HG03565 (cell line): ENCODE results near the gene PCP2.
A peak's percentile ranks its signal among the peaks of the same experiment; 100 is the strongest.

ENCODE experiments used
- ATAC-seq: cut with Tn5 transposase; IDR thresholded peaks from one replicate; pipeline ENCODE4 v1.9.1; 2021; ENCODE audit warnings: mild to moderate bottlenecking, moderate library complexity; ENCODE audit not compliant: unreplicated experiment

The PCP2 gene

DNA sequence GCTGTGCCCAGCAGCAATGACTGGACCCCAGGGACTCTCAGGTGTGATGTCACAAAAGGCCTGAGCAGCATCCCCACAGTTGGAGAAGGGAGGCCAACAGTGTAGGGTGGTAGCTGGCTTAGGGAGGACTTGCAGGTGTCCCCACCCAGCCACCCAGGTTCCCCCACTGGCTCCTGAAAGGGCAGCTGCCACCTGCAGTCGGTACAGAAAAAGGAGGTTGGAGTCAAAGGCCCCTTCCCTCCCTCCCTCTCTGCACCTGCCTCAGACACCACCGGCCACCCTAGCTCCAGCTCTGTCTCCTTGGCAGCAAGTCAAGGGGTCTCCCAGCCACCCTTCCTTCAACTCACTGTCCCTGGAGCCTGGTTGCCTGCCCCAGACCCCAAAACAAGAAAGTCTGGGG, at the start of gene PCP2:
PCP2 (minus strand) TSS at position 22 of the 400 bp plus-strand sequence. CDS start 262 bp downstream, outside the sequence.
- no peak for ATAC-seq

DNA sequence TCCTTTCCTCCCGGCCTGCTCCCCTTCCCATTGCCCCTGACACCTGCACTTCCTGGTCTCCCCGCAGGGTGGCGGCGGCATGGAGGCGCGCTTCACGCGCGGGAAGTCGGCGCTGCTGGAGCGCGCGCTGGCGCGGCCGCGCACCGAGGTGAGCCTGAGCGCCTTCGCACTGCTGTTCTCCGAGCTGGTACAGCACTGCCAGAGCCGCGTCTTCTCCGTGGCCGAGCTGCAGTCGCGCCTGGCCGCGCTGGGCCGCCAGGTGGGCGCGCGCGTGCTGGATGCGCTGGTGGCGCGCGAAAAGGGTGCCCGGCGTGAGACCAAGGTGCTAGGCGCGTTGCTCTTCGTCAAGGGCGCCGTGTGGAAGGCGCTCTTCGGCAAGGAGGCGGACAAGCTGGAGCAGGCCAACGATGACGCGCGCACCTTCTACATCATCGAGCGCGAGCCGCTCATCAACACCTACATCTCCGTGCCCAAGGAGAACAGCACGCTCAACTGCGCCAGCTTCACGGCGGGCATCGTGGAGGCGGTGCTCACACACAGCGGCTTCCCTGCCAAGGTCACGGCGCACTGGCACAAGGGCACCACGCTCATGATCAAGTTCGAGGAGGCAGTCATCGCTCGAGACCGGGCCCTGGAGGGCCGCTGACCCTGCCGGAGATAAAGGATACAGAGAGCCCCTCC, 48.8 kb upstream of the PCP2 start:
- no peak for ATAC-seq

DNA sequence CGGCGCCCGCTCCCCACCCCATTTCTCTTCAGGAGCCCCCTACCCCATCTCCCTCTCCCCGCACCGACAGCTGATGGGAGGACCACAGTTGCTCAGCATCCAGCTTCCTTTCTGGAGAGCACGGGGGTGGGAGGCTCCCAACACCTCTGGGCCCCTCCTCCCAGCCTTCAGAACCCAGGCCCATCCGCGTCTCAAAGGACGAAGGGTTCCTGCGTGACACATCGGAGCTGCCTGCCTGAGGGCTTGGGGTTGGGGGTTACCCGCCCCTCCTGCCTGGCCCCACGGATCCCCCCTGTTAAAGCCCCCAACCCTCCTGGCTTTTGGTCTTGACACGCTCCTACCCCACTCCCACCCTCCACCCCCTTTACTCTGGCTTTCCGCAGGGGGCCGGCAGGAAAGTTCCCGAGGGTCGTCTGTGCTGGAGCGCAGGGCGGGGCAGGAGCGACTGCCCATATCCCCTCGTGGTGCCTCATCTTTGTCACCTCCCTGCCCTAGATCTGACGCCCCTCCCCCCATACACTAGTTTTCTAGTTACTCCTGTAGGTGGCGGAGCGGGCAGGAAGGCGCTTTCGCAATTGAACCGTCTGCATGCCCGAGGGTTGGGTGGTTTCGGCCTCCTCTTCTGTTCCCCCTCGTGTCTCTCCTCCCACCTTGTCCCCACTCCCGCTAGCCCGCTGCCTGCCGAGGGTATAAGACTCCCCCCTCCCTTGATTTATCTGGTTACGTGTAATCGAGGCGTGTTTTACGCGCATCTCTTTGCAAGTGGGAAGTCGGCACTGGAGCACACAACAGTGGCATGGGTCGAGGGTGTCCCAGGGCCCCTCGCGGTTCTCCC, 48.0 kb upstream of the PCP2 start:
- ATAC-seq = no peak

DNA sequence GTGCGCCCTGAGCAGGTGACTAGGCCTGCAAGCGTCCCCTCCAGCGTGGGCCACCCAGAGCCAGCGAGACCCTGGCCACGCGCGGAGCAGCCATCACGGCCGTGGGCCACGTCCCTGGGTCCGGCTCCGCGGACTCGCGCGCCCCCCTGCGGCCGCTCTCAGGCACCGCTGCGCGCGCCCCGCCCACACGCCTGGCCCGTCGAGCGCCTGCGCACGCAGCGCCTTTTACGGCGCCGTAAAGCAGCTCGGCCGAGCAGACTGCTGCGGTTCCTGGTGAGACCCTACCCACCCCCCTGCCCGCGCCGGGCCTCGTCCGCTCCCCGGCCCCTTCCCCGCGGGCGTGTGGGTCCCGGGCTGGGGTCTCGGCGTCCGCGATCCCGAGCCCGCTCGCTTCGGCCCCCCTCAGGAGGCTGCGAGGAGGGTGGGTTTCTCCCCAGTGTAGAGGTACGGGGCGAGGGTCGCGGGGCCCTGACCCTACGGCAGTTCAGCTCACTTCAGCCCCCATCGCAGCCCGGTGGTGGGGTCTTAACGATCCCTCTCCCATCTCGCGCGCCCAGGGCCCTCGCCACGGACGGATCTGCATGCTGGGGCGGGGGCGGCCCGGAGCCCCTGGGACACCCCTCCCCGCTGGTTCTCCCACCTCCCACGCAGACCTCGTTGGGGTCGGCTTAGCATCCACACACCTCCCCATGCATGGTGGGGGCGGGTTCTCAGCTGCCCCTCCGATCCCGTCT, 47.3 kb upstream of the PCP2 start, which contains the start of gene TRAPPC5:
TRAPPC5 (plus strand) TSS at position 228 of the 734 bp plus-strand sequence. CDS start 1,421 bp downstream, outside the sequence.
- peak; percentile 56 for ATAC-seq

DNA sequence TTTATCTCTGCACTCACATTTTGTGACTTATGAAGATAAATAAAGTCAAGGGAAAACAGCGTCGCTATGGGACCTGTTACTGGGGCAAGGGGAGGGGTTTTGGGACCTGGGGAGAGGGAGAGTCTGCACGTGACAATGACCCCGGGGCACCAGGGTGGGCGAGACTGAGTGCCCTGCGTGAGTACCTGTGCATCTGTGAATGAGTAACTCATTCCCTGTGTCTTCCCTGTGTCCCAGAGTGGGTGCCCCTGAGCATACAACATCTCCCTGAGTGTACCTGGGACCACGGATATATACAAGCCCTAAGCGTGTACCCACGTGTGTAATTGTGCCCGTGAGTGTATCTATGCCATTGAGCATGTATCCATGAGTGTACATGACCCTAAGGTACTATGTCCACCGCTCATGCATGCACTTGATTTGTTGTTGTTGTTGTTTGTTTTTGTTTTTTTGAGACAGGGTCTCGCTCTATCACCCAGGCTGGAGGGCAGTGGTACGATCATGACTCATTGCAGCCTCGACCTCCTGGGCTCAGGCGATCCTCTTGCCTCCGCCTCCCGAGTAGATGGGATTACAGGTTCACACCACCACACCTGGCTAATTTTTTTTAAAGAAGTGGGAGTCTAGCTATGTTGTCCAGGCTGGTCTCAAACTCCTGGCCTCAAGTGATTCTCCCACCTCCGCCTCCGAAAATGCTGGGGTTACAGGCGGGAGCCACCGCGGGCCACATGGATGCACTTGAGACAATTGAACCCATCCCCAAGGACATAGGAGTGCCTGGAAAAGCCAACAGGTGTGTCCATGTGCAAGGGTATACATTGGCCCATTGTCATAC, 46.5 kb upstream of the PCP2 start:
- ATAC-seq = no peak

DNA sequence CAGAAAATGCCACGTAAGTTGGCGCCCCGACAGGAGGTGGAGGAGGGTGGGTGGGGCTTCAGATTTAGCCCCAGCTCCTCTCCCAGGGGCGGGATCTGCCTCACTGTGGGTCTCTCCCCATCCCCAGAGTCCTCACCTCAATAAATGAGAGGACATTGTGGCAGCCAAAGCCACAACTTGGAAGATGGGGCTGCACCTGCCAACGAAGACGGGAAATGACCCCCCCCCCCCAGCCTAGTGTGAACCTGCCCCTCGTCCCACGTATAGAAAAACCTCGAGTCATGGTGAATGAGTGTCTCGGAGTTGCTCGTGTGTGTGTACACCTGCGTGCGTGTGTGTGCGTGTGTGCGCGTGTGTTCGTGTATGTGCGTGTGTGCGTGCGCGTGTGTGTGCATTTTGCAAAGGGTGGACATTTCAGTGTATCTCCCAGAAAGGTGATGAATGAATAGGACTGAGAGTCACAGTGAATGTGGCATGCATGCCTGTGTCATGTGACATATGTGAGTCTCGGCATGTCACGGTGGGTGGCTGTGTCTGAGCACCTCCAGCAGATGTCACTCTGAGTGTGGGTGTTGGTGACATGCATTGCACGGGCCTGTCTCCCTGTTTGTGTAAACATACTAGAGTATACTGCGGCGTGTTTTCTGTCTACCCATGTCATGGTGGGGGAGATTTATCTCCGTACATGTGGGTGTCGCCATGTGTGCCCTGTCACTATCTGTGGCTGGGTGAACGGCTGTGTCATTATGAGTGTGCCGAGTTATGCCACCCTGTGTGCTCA, 45.6 kb upstream of the PCP2 start:
- peak; percentile 47 for ATAC-seq

DNA sequence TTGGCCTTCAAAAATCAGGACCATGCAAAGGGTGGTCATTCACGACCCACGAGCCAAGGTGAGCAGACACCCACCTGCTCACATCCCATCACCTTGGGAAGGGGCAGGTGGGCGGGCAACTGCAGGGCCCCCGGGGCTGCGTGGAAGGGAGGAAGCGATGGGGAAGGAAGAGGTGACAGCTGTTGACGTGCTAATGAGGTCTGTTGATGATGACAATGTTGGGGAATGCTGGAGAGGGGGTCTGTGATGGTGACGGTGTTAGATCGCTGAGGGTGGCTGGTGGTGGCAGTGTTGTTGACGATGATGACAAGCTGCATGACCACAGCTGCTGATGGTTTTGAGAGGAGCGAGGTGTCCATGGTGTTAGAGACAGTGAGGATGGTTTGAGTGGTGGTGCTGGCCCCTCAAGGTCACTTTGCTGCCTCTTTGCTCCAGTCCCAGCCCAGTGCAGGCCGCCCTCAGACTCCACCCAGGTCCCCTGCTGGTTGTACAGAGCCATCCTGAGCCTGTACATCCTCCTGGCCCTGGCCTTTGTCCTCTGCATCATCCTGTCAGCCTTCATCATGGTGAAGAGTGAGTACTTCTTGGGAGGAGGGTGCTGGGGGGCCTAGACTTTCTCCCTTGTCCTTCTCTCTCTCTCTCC, 44.3 kb upstream of the PCP2 start:
- no peak for ATAC-seq

DNA sequence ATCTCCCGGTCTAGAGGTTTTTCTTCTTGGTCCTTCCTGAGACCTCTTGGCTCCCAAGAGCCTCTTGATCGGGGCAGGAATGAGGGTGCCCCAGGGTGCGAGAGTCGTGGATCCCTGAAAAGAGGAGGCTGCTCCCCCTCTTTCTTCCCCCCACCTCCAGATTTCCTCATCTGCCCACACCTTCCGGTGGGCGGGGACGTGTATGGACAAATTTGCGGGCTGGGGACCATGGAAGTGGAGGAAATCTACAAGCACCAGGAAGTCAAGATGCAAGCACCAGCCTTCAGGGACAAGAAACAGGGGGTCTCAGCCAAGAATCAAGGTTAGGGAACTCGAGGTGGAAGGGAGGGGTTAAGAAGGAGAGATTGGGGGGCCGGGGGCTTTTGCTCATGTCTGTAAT, 43.3 kb upstream of the PCP2 start, which contains the start of gene MCEMP1:
MCEMP1 (plus strand) TSS at position 237 of the 400 bp plus-strand sequence; CDS start at position 268, 31 bp downstream.
- no peak for ATAC-seq

DNA sequence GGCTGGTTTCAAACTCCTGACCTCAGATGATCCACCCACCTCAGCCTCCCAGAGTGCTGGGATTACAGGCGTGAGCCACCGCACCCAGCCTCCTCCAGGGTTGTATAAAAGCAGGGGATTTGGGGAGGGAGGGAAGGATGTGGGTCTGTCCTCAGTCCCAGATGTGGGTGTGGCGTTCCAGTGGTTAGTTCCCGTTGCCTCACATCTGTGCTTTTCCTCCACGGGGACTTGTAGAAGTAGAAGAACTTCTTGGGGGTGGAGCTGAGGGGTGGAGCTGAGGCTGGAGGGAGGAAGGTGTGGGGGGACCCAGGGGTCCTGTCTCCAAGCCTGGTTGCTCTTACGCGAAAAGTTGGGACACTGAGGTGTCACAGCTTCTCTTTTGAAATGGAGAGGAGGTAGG, 42.9 kb upstream of the PCP2 start:
- no peak for ATAC-seq

DNA sequence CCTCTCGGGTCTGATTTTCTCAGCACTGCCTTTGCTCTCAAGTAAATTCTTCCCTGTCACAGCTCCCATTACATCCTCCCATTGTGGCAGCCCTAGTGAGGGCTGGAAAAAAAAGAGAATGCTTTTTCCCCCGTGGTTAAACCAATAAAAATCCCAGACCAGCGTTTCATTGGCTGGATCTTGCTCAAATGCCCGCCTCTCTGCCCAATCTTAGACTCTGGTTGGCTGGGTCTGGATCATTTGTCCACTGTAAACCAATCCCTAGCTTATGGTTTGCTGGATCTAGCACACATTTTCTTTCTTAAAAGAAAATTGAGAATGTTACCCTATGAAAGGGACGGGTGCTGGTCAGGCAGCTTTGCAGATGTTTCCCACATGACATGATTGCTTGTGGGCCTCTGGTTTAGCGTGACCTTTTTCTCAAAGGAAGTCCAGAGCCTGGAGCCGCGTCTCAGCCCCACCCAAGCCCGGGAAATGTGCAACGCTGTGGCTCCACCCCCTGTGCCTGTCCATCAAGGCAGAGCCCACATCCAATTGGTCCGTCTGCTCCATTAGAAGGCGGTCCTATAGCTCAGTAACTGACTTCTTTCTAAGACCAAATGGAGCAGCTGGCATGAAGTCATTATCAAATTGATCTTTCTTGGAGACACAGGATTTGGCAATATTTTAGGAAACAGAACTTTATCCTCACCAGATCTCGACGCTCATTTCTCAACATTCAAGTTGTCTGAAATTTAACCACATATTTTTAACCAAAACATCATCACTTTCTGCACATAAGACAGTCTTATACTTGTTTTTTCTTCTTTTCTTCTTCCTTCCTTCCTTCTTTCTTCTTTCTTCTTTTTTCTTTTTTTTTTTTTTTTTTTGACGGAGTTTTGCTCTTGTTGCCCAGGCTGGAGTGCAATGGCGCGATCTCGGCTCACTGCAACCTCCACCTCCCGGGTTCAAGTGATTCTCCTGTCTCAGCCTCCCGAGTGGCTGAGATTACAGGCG, 40.8 kb upstream of the PCP2 start:
- ATAC-seq = no peak

DNA sequence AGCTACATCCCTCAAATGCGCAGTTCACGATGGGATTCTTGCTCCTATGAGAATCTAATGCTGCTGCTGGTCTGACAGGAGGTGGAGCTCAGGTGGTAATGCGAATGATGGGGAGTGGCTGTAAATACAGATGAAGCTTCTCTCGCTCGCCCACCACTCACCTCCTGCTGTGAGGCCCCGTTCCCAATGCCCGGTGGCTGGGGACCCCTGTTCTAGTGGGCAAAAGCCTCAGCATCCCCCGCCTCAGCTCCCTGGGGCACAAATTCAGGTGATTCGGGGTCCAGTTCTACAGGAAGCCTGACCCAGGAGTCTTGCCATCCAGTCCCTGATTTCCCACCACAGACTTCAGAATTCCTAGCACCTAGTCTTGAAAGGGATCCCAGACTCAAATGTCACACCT, 39.0 kb upstream of the PCP2 start:
- no peak for ATAC-seq

DNA sequence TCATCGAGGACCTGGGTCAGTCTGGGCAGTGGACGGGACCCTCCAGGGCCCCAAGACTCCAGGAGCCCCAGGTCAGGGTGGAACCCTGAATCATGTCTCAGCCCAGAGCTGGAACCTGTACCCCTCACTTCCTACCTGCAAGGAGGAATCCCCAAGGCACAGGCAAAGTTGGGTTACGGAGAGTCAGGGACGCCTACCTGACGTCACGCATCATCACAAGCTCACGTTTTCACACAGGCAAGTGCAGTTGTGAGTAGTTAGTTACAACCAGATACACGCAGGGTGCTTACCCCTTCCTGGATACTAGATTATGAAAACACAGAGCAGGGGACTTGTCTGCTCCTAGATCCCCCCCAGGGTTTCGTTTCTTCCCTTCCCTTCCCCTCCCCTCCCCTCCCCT, 37.3 kb upstream of the PCP2 start:
- no peak for ATAC-seq

DNA sequence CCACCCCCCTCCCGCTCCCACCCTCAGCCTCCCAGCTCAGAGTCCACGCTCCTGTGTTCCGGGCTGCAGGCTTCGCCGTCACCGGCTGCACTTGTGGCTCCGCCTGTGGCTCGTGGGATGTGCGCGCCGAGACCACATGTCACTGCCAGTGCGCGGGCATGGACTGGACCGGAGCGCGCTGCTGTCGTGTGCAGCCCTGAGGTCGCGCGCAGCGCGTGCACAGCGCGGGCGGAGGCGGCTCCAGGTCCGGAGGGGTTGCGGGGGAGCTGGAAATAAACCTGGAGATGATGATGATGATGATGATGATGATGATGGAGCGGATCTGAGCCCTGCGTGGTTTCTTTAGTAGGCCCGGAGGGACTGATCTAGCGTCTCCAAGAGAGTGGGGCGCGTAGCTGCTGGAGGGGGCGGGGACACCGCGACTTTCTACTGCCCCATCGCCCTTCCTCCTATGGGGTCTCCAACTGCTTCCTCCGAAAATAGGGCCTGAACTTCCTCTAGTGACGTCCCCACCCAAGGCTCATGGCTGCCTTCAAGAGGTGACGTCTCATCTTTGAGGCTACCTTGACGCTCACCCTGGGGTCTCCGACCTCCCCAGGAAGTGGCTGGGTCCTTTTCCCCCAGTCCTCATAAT, 36.7 kb upstream of the PCP2 start:
- ATAC-seq = no peak

DNA sequence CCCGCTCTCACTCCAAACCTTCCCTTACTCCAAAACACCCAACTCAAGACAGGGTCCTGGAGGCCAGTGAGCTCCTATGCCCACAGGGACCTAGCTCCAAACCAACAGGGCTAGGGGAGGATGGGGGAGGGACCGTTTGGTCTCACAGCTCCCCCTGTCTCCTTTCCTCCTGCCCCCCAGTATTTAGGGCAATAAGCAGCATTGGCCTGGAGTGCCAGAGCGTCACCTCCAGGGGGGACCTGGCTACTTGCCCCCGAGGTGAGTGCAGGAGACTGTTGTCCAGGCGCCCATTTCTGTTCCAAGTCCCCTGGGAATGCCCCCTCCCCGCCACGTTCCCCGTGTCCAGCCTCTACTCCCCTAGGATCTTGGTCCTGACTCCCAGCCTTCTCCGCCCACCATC, 36.1 kb upstream of the PCP2 start:
- no peak for ATAC-seq

DNA sequence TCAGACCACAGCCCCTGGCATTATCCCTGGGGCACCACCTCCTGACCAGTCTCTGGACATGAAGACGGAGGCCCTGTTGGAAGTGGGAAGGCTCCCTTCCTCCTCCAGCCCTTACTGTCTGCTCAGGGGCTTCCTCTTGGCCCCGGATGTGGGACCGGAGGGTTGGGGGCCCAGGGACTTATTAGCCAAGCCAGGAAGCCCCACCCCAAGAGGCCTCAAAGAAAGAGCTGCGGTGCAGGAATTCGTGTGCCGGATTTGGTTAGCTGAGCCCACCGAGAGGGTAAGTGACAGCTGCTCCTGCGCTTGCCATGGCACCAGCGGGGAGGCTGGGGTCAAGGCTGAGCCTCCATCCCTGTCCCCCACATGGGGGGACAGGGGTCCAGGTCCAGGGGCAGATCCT, 35.3 kb upstream of the PCP2 start, which contains the start of gene RETN:
RETN (plus strand) TSS at position 208 of the 400 bp plus-strand sequence. CDS start 278 bp downstream, outside the sequence.
- ATAC-seq = no peak

DNA sequence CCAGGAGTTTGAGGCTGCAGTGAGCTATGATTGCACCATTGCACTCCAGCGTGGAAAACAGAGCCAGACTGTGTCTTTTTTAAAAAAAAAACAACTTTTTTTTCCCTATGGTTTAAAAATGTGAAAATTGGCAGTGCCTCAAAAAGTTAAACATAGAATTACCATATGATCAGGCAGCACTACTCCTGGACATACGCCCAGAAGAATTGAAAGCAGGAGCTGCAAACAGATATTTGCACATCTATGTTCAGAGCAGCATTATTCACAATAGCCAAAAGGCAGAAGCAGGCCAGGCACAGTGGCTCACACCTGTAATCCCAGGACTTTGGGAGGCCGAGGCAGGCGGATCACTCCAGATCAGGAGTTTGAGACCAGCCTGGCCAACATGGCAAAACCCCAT, 31.6 kb upstream of the PCP2 start:
- ATAC-seq = no peak

DNA sequence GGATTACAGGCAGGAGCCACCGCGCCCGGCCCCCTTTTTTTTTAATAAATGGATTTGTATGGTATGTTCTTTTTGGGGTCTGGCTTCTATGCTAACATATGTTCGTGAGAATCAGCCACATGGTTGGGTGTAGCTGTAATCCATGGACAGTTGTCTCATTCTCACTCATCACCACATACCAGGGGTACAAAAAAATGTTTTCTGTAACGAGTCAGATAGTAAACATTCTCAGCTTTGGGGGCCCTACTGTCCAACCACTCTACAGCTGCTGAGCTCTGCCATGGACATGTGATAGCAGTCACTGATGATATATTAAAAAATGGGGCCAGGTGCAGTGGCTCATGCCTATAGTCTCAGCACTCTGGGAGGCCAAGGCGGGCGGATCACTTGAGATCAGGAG, 30.2 kb upstream of the PCP2 start:
- no peak for ATAC-seq
